A549 (cell line): Measurements from ENCODE around the gene NTRK2.

Source experiments
- CTCF ChIP-seq: fragments of >200 bp; sonication (Bioruptor Twin); formaldehyde crosslinking; IDR thresholded peaks from 3 replicates; pipeline ENCODE4 v1.5.1; 2016
- EHMT2 ChIP-seq: fragments of 200-600 bp; sonication (generic); IDR thresholded peaks from 2 replicates; pipeline ENCODE4 v1.6.1; 2016; ENCODE audit warnings: antibody characterized with exemption, low read depth, mild to moderate bottlenecking, moderate library complexity
- ESRRA ChIP-seq: fragments of 150-350 bp; IDR thresholded peaks from 2 replicates; pipeline ENCODE4 v1.6.1; 2014; ENCODE audit warnings: mild to moderate bottlenecking, low read length, borderline replicate concordance
- JUNB ChIP-seq: fragments of >200 bp; sonication (Bioruptor Twin); formaldehyde crosslinking; IDR thresholded peaks from 2 replicates; pipeline ENCODE4 v1.6.1; 2016
- MAX ChIP-seq: IDR thresholded peaks from 2 replicates; pipeline ENCODE4 v1.6.1; 2012
- MYC ChIP-seq: IDR thresholded peaks from 2 replicates; pipeline ENCODE4 v1.6.1; 2012; ENCODE audit warnings: mild to moderate bottlenecking, inconsistent platforms, low read length, improper control_type of control experiment, borderline replicate concordance
- NPAS2 ChIP-seq: fragments of 250-450 bp; sonication (Bioruptor Pico); IDR thresholded peaks from 2 replicates; pipeline ENCODE4 v1.8.0; 2022; ENCODE audit warnings: mild to moderate bottlenecking, moderate library complexity, borderline replicate concordance
- PBX3 ChIP-seq: IDR thresholded peaks from 2 replicates; pipeline ENCODE4 v1.6.1; 2012
- POLR2A ChIP-seq: IDR thresholded peaks from 2 replicates; pipeline ENCODE4 v1.6.1; 2012; ENCODE audit warnings: mild to moderate bottlenecking, low read length
- RAD21 ChIP-seq, 2 experiments: fragments of >200 bp in 1 of 2; sonication (Bioruptor Twin) in 1 of 2; formaldehyde crosslinking in 1 of 2; IDR thresholded peaks in 1 of 2; conservative IDR thresholded peaks in 1 of 2; 2 replicates in 1 of 2; 3 replicates in 1 of 2; pipeline ENCODE4 v1.6.1; 2012 to 2018; ENCODE audit warnings: inconsistent platforms in 1 of 2
- RARB ChIP-seq: fragments of 250-450 bp; sonication (Bioruptor Pico); IDR thresholded peaks from 2 replicates; pipeline ENCODE4 v1.8.0; 2021; ENCODE audit warnings: mild to moderate bottlenecking, moderate library complexity
- REST ChIP-seq: fragments of 200-600 bp; sonication (generic); IDR thresholded peaks from 2 replicates; pipeline ENCODE4 v1.6.1; 2016; ENCODE audit warnings: antibody characterized with exemption, mild to moderate bottlenecking, moderate library complexity

GRCh38 chr9:84788803-84789462 is 119.4 kb downstream of the NTRK2 start:
- TF ChIP-seq RARB (no peak), CTCF (no peak), POLR2A (no peak), ESRRA (no peak), RAD21 (conservative IDR thresholded peaks at IDR 0.05 in 1 of 2, IDR thresholded peaks at IDR 0.05 in 1 of 2) (no peak), PBX3 (no peak), MYC (no peak), EHMT2 (no peak), JUNB (no peak), NPAS2 (CRISPR knock-in tag) (no peak), REST (no peak), MAX (no peak)
